Activated B cell treated with CpG ODN at 0.5 μM for 24 hours (primary cell): ENCODE data around the gene NTHL1. TPM values are rescaled to one million over a fixed set of nuclear protein-coding genes. Genes with fewer than 3 reads are reported as not detected.
"Not testable (repeated sequence)": the region's sequence is repeated elsewhere in the genome, so short reads cannot be mapped to it uniquely, and the experiment has no call there.

Source experiments
- ATAC-seq: fragments of 200-7000 bp; cut with Tn5 transposase; one replicate; pipeline ENCODE4 v1.10.0; 2021; ENCODE audit warnings: low read depth, mild to moderate bottlenecking, moderate library complexity
- CTCF ChIA-PET: fragments of 350-600 bp; sonication (Branson Sonifier 250); formaldehyde crosslinking; loops from one replicate; lab custom pipeline; 2021; ENCODE audit warnings: antibody characterized with exemption; lab: Charles Lee
- POLR2A ChIA-PET: fragments of 350-600 bp; sonication (Branson Sonifier 250); formaldehyde crosslinking; loops from one replicate; lab custom pipeline; 2021; ENCODE audit warnings: antibody characterized with exemption; lab: Charles Lee
- DNase-seq: peaks from one replicate; pipeline ENCODE4 v3.0.0; 2022
- H3K27ac Mint-ChIP-seq: one replicate; pipeline ENCODE4 v1.8.0; 2020; ENCODE audit warnings: mixed read lengths
- H3K27me3 Mint-ChIP-seq: one replicate; pipeline ENCODE4 v1.8.0; 2021; ENCODE audit warnings: mixed read lengths
- H3K36me3 Mint-ChIP-seq: one replicate; pipeline ENCODE4 v1.8.0; 2021; ENCODE audit warnings: low read depth, mixed read lengths
- H3K4me1 Mint-ChIP-seq: one replicate; pipeline ENCODE4 v1.8.0; 2021; ENCODE audit warnings: mixed read lengths
- H3K4me3 Mint-ChIP-seq: one replicate; pipeline ENCODE4 v1.8.0; 2020; ENCODE audit warnings: mild to moderate bottlenecking, mixed read lengths
- H3K9me3 Mint-ChIP-seq: one replicate; pipeline ENCODE4 v1.8.0; 2020; ENCODE audit warnings: mixed read lengths
- intact Hi-C: fragments of 100-400 bp; cut with micrococcal nuclease; formaldehyde crosslinking; loops from one replicate; pipeline ENCODE4 v1.15.1; 2024
- total RNA-seq: library from RNA; stranded (reverse); gene quantifications from 2 replicates; pipeline ENCODE4 v1.2.3, GENCODE V29; 2022
- TF ChIP-seq, protein P1 (sequence below): fragments of 200-600 bp; IDR thresholded peaks from one replicate; pipeline ENCODE4 v1.8.0; 2022; ENCODE audit warnings: antibody characterized with exemption, mild to moderate bottlenecking

NTHL1 gene
- total RNA-seq, 1 donor from 2014 or later, result 10.5 TPM

DNA sequence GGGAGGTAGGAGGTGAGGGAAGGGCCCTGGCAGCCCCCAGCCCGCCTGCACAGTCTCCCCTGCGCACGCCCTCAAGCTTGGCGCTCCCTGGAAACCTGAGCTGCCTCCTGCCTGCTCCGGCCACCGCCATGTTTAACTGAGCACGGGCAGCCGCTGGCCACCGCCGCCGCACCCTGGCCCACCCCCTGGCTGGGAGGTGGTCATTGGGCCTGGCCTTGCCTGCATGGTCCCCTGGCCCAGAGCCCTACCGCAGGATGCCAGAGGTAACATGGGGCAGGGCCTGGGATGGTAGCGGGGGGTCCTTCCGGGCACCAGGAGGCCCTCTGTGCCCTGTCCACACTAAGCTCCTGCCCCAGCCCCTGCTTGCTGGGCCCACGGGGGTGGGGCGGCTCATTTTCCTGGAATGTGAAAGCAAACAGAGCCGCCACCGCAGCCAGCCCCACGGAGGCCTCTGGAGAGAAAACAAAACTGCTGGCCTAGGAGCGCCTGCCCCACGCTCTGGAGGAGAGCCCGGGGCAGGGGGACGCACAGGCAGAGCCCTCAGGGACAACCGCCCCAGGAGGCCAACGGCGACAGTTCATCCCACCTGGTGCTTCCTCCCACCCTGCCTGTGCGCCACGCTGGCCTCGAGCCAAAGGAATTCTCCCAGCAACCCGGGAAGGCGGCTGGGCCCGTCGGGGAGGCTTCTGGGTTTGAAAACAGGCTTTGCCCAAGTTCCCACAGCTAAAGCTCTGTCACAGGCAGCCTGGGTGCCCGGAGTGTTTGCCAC is 12.0 kb downstream of the NTHL1 start:
- peaks cover 2% of the 10 kb centered on the region for H3K4me1 Mint-ChIP-seq

DNA sequence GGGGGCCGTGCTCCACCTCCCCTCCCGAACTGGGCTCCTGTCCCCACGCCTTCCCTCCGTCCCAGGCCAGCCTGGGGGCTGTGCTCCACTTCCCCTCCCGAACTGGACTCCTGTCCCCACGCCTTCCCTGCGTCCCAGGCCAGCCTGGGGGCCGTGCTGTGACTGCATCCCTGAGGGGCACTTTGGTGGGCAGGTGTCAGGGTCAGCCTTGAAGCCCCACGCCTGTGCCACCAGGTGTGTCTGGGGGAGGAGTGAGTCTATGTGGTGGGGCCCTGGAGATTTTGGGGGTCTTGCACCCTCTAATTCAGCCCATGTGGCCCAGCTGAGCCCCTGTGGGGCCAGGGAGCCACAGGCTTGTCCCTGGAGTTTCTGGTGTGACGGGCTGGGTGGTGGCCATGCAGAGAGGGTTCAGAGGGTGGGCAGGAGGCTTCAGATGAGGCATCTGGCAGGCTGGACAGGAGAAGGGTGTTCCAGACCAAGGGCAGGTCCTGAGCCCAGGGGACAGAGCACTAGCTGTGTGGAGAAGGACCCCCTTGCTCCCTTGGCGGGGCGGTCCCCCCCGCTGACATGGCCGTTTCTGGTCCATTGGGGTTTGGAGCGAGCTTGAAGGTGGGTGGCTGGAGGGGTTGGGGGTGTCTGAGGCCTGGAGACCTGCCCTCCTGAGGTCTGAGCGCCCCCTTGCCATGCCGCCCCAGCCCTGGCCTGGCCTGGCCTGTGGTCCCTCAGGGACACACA is 12.8 kb downstream of the NTHL1 start:
- Mint-ChIP-seq H3K27ac (no peak overlapping the region), H3K27me3 (peaks cover 6% of the 10 kb centered on the region), H3K4me1 (peaks cover 2% of the 10 kb centered on the region), H3K36me3 (no peaks in the 10 kb centered on the region), H3K4me3 (no peak overlapping the region), H3K9me3 (no peaks in the 10 kb centered on the region)
- ATAC-seq, result no peak
- intact Hi-C loops, result no loop called here
- CTCF ChIA-PET, result no interaction called here
- POLR2A ChIA-PET, result no interaction called here
- DNase-seq, result no peak
- TF ChIP-seq, protein P1, sequence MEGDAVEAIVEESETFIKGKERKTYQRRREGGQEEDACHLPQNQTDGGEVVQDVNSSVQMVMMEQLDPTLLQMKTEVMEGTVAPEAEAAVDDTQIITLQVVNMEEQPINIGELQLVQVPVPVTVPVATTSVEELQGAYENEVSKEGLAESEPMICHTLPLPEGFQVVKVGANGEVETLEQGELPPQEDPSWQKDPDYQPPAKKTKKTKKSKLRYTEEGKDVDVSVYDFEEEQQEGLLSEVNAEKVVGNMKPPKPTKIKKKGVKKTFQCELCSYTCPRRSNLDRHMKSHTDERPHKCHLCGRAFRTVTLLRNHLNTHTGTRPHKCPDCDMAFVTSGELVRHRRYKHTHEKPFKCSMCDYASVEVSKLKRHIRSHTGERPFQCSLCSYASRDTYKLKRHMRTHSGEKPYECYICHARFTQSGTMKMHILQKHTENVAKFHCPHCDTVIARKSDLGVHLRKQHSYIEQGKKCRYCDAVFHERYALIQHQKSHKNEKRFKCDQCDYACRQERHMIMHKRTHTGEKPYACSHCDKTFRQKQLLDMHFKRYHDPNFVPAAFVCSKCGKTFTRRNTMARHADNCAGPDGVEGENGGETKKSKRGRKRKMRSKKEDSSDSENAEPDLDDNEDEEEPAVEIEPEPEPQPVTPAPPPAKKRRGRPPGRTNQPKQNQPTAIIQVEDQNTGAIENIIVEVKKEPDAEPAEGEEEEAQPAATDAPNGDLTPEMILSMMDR, result no peak

More for the DNA sequence above, 12.0 kb downstream of the NTHL1 start:
- Mint-ChIP-seq H3K4me3 (no peak overlapping the region), H3K9me3 (no peaks in the 10 kb centered on the region), H3K36me3 (no peaks in the 10 kb centered on the region), H3K27me3 (peaks cover 6% of the 10 kb centered on the region), H3K27ac (no peak overlapping the region)
- TF ChIP-seq, protein P1, result no peak
- ChIA-PET POLR2A (interaction anchor here (0.6 kb wide), 1 partner anchor 1100 kb away, joined by 5 read pairs; no protein-coding TSS in a partner anchor), CTCF (no interaction called here)
- DNase-seq (no peak), ATAC-seq (no peak)
- intact Hi-C loops, result no loop called here

DNA sequence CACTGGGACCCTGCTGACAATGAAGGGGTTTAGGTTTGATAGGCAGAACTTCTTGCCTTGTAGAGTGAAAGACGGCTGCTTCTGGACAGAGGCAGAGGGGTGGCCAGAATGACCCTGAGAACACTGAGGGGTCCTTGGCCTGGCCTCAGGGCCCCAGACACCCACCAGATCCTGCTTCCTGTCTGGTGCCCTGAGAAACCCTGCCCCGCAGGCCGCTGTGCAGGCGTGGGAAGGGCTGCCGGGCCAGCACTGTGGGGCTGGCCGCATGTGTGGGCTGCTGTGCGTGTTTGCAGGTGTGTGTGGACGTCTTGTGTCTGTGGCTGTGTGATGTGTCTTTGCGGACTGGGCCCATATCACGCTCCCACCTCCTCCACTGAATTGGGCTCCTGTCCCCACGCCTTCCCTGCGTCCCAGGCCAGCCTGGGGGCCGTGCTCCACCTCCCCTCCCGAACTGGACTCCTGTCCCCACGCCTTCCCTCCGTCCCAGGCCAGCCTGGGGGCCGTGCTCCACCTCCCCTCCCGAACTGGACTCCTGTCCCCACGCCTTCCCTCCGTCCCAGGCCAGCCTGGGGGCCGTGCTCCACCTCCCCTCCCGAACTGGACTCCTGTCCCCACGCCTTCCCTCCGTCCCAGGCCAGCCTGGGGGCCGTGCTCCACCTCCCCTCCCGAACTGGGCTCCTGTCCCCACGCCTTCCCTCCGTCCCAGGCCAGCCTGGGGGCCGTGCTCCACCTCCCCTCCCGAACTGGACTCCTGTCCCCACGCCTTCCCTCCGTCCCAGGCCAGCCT is 13.5 kb downstream of the NTHL1 start:
- H3K9me3 Mint-ChIP-seq, CTCF ChIA-PET, H3K36me3 Mint-ChIP-seq, H3K27me3 Mint-ChIP-seq, DNase-seq, H3K27ac Mint-ChIP-seq, intact Hi-C loops, POLR2A ChIA-PET, H3K4me1 Mint-ChIP-seq, H3K4me3 Mint-ChIP-seq, ATAC-seq: not testable (repeated sequence)

DNA sequence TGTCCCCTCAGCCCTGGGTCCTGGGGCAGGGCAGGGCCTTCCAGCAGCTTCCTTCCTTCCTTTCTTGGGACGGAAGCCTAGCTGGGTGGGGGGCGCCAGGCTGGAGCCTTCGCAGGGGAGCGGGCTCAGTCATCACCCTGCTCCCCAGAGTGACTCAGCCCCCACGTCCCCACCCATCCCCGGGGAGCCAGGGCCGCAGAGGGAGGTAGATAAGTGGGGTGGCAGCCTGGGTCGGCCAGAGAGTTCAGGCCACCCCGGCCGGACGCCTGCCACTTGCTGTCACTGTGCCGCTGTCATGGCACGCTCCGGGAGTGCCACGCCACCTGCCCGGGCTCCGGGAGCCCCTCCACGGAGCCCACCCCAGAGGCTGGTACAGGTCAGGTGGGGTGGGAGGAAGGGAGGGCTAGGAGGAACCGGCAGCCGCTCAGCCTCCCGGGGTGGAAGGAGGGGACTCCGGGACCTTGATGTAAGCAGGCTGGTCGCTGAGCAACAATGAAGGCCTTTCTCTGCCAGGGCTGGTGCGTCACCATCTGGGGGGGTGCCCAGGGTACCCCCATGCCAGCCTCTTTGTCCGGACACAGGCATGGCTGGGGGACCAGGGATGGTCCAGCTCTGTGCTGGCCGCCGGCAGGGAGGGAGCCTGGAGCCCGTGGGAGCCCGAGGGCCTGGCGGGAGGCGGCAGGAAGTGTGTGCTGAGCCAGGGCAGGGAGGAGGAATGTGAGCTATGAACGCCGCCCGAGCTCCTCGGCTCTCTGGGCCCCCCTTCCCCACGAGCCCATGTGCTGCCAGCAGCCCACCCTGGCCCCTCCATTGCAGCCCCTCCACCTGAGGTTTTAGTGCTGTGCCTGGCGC is 14.4 kb downstream of the NTHL1 start:
- Mint-ChIP-seq H3K36me3 (no peaks in the 10 kb centered on the region), H3K4me1 (peaks cover 2% of the 10 kb centered on the region), H3K27ac (no peak overlapping the region), H3K9me3 (no peaks in the 10 kb centered on the region), H3K4me3 (no peak overlapping the region), H3K27me3 (peaks cover 6% of the 10 kb centered on the region)
- ChIA-PET CTCF (no interaction called here), POLR2A (interaction anchor here (0.5 to 1.5 kb wide), 3 partner anchors 14 to 301 kb away, joined by 3 to 4 read pairs (median 3); partner anchors contain the start of genes NTHL1, TRAF7 and TSC2)
- peak; percentile 45 for ATAC-seq
- no peak for DNase-seq
- TF ChIP-seq, protein P1, result no peak
- intact Hi-C loops, result no loop called here
